ENCODE results near the gene DGKB. TPM values are rescaled to one million over a fixed set of nuclear protein-coding genes. Genes with fewer than 3 reads are reported as not detected.

Gene DGKB
- 45.2 TPM for total RNA-seq

GRCh38 chr7:14902589-14903067 is at the start of gene DGKB:
Gene DGKB, minus strand, starts transcription at chr7:14902751.

